Measurements from ENCODE around the gene TUBAL3. TPM values are rescaled to one million over a fixed set of nuclear protein-coding genes. Genes with fewer than 3 reads are reported as not detected.

TUBAL3 gene
- total RNA-seq, 1 experiment from 2014 or later = 0.98 TPM

- H3K36me3 ChIP-seq (ENCODE audit: control insufficient read depth in 1 of 2, insufficient read depth in 2 of 2, low read length in 2 of 2) = no peaks in the 10 kb centered on the region
- POLR2A ChIA-PET = no interaction called here
- intact Hi-C loops (cut with micrococcal nuclease) = no loop called here
- RAD21 ChIA-PET (ENCODE audit: low non-redundant PET in 1 of 2, low total read pairs in 2 of 2, uncharacterized antibody in 2 of 2, unreplicated experiment in 2 of 2) = no interaction called here
- CTCF ChIA-PET = no interaction called here
- H3K4me1 ChIP-seq (ENCODE audit: control insufficient read depth in 1 of 2, insufficient read depth in 2 of 2, low read length in 2 of 2) = no peaks in the 10 kb centered on the region
- ATAC-seq = no peak
- no peaks in the 10 kb centered on the region for H3K79me2 ChIP-seq (ENCODE audit: insufficient read depth, low read length)
- no peaks in the 10 kb centered on the region for H4K20me1 ChIP-seq (ENCODE audit: insufficient read depth)
- H3K9ac ChIP-seq (ENCODE audit: low read length) = no peak overlapping the region
- no peak overlapping the region for H2AFZ ChIP-seq (ENCODE audit: low read depth, low read length, poor library complexity, severe bottlenecking)
- no peak overlapping the region for H3K4me2 ChIP-seq (ENCODE audit: low read length)
- H3K27ac ChIP-seq (ENCODE audit: low read depth, low read length) = no peak overlapping the region
- H3K9me2 ChIP-seq (ENCODE audit: insufficient read depth) = no peaks in the 10 kb centered on the region
- BruUV-seq (replicated peaks) = no TSS peak
- H3K4me3 ChIP-seq (replicated peaks in 1 of 2; ENCODE audit: low read depth in 1 of 2, low read length in 2 of 2) = no peak overlapping the region
- no peak for TF ChIP-seq POLR2A (IDR thresholded peaks at IDR 0.05; ENCODE audit: borderline replicate concordance, extremely low read depth, insufficient read depth, insufficient read length)
- TF ChIP-seq ELF1 (IDR thresholded peaks at IDR 0.05; ENCODE audit: borderline replicate concordance, low read depth) = no peak
- no peak for TF ChIP-seq EGR1 (IDR thresholded peaks at IDR 0.05; ENCODE audit: low read depth)
- no peak for TF ChIP-seq POLR2AphosphoS5 (IDR thresholded peaks at IDR 0.05; ENCODE audit: low read depth, low read length)
- TF ChIP-seq FOSL1 (IDR thresholded peaks at IDR 0.05; ENCODE audit: low read depth) = no peak
- no peak for TF ChIP-seq TCF7L2 (IDR thresholded peaks at IDR 0.05; ENCODE audit: borderline replicate concordance, extremely low read depth, insufficient read depth, insufficient read length)
- TF ChIP-seq CEBPB (IDR thresholded peaks at IDR 0.05; ENCODE audit: low read depth) = no peak
- TF ChIP-seq SRF (IDR thresholded peaks at IDR 0.05; ENCODE audit: low read depth) = no peak
- no peak for TF ChIP-seq ZFX (IDR thresholded peaks at IDR 0.05)
- TF ChIP-seq ZNF274 (IDR thresholded peaks at IDR 0.05; ENCODE audit: low read depth, low read length) = no peak
- TF ChIP-seq REST (IDR thresholded peaks at IDR 0.05; ENCODE audit: low read depth) = no peak
- no peak for TF ChIP-seq YY1 (IDR thresholded peaks at IDR 0.05; ENCODE audit: extremely low read depth, insufficient replicate concordance, low read depth, low read length)
- TF ChIP-seq JUND (IDR thresholded peaks at IDR 0.05) = no peak
- no peak for TF ChIP-seq SP1 (IDR thresholded peaks at IDR 0.05; ENCODE audit: low read depth)
- peaks cover 21% of the 10 kb centered on the region for H3K27me3 ChIP-seq (ENCODE audit: insufficient read depth, low read length)
- DNase-seq (ENCODE audit: low read depth, low spot score) = no peak
- H3K9me3 ChIP-seq (ENCODE audit: control insufficient read depth in 1 of 2, insufficient read depth in 1 of 2, low read depth in 1 of 2, low read length in 2 of 2) = no peaks in the 10 kb centered on the region
Observed at GRCh38 chr10:5354068-5354467, 50.6 kb downstream of the TUBAL3 start.

All from HCT116 (cell line).